GM23248 (cell line): ENCODE results near the gene SMARCD3. TPM values are rescaled to one million over a fixed set of nuclear protein-coding genes. Genes with fewer than 3 reads are reported as not detected.

Source experiments
- DNase-seq: peaks from one replicate; pipeline ENCODE4 v3.0.0-alpha.2; 2015
- H2AFZ ChIP-seq: fragments of 200-600 bp; sonication (generic); 2 replicates; pipeline ENCODE4 v1.6.1; 2016; ENCODE audit warnings: antibody characterized with exemption
- H3F3A ChIP-seq: fragments of 200-600 bp; sonication (generic); 2 replicates; pipeline ENCODE4 v1.6.1; 2016; ENCODE audit warnings: mild to moderate bottlenecking, antibody characterized with exemption, mixed run types; ENCODE audit not compliant: insufficient read depth
- H3K27ac ChIP-seq: fragments of 200-600 bp; sonication (generic); 2 replicates; pipeline ENCODE4 v1.5.1; 2016; ENCODE audit warnings: mild to moderate bottlenecking
- H3K27me3 ChIP-seq: fragments of 200-600 bp; sonication (generic); replicated peaks from 2 replicates; pipeline ENCODE4 v1.6.1; 2016; ENCODE audit warnings: mild to moderate bottlenecking; ENCODE audit not compliant: insufficient read depth
- H3K36me3 ChIP-seq: fragments of 200-600 bp; sonication (generic); 2 replicates; pipeline ENCODE4 v1.6.1; 2016; ENCODE audit warnings: low read depth, mild to moderate bottlenecking
- H3K4me1 ChIP-seq: fragments of 200-600 bp; sonication (generic); 2 replicates; pipeline ENCODE4 v1.6.1; 2016; ENCODE audit warnings: mild to moderate bottlenecking; ENCODE audit not compliant: insufficient read depth
- H3K4me2 ChIP-seq: fragments of 200-600 bp; sonication (generic); one replicate; pipeline ENCODE4 v1.6.1; 2016; ENCODE audit warnings: mild to moderate bottlenecking; ENCODE audit not compliant: unreplicated experiment
- H3K4me3 ChIP-seq: fragments of 200-600 bp; sonication (generic); 2 replicates; pipeline ENCODE4 v1.5.1; 2016; ENCODE audit warnings: mild to moderate bottlenecking
- H3K79me2 ChIP-seq: fragments of 200-600 bp; sonication (generic); 2 replicates; pipeline ENCODE4 v1.6.1; 2016; ENCODE audit warnings: mild to moderate bottlenecking; ENCODE audit not compliant: insufficient read depth
- H3K9ac ChIP-seq: fragments of 200-600 bp; sonication (generic); 2 replicates; pipeline ENCODE4 v1.6.1; 2016; ENCODE audit warnings: mild to moderate bottlenecking
- H3K9me2 ChIP-seq: fragments of 200-600 bp; sonication (generic); 2 replicates; pipeline ENCODE4 v1.6.1; 2016; ENCODE audit warnings: mixed run types, mild to moderate bottlenecking, moderate library complexity; ENCODE audit not compliant: insufficient read depth
- H3K9me3 ChIP-seq: fragments of 200-600 bp; sonication (generic); one replicate; pipeline ENCODE4 v1.6.1; 2017; ENCODE audit warnings: low read depth
- H4K20me1 ChIP-seq: fragments of 200-600 bp; sonication (generic); 2 replicates; pipeline ENCODE4 v1.6.0; 2016; ENCODE audit not compliant: insufficient read depth
- EZH2 ChIP-seq: fragments of 200-600 bp; sonication (generic); IDR thresholded peaks from 2 replicates; pipeline ENCODE4 v1.6.1; 2018; ENCODE audit warnings: antibody characterized with exemption, mild to moderate bottlenecking; ENCODE audit not compliant: insufficient read depth, poor library complexity, severe bottlenecking
- EZH2phosphoT487 ChIP-seq: fragments of 200-600 bp; sonication (generic); IDR thresholded peaks from 2 replicates; pipeline ENCODE4 v1.6.1; 2018; ENCODE audit warnings: antibody characterized with exemption, moderate library complexity, mild to moderate bottlenecking, low read depth; ENCODE audit not compliant: insufficient read depth
- WGBS, 2 experiments: methylation state at CpG; one replicate each; pipeline ENCODE4 v1.1.6; 2015 to 2017; ENCODE audit warnings: low lambda C conversion rate in 2 of 2, low coverage in 1 of 2; ENCODE audit errors: missing lambda C conversion rate in 2 of 2; 5-methylcytosine and 5-hydroxymethylcytosine counted together
- in situ Hi-C: fragments of 300-500 bp; cut with MboI; formaldehyde crosslinking; loops from 2 replicates; pipeline ENCODE4 v1.15.0; 2020
- polyA plus RNA-seq: library from polyadenylated mRNA; unstranded; fragments of >200 nt; fragmentation: Nextera tagmentation; extraction: Ambion mirVana; gene quantifications from 2 replicates; pipeline ENCODE4 v1.2.1, GENCODE V29; 2016
- total RNA-seq: library from RNA; depleted of rRNA; stranded (reverse); fragments of >200 nt; shearing (Covaris generic); gene quantifications from 2 replicates; pipeline ENCODE4 v1.2.3, GENCODE V29; 2014

The SMARCD3 gene
- total and polyA plus RNA-seq, 2 experiments from 2014 or later = 22.4 to 32.2 TPM

DNA sequence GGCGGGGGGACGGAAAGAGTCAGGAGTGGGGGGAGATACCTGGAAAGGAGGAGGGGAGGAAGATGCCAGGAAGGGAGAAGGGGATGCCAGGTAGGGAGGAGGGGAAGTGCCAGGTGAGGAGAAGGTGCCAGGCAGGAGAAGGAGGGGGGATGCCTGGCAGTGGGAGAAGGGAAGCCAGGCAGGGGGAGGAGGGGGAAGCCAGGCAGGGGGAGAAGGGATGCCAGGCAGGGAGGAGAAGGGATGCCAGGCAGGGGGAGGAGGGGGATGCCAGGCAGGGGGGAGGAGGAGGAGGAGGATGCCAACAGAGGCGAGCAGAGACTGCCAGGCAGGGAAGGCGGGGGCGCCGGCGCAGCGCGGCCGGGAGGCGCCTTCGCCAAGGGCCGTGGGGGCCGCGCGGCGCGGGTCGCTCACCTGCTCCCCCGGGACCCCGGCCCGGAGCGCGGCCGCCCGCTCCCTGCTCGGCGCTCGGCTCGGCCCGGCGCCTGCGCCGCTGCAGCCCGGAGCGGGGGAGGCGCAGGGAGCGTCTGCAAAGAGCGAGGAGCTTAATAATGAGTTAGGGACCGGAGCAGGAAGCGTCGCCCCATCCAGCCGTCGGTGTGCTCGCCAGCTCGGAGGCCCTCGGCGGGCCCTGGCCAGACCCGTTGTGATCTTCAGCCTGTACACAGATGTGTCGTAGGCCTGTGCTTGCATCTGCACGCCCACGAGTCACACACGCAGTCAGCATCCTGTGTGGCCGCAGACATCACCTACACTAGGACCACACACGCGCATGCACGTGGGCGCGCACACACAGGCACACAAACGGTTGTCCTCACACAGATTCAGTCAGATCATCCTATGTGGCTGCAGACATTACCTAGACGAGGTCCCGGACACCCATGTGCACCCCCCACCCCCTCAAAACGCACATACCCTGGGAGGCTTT is 28.4 kb upstream of the SMARCD3 start:
- peak overlapping the region; percentile 55 for H3K4me2 ChIP-seq
- no peaks in the 10 kb centered on the region for H4K20me1 ChIP-seq
- no peaks in the 10 kb centered on the region for H3F3A ChIP-seq
- WGBS, 2 experiments = 5 to 8% methylated on average over 42 to 51 of the region's 63 CpGs
- in situ Hi-C loops = no loop called here
- no peak for TF ChIP-seq EZH2phosphoT487
- TF ChIP-seq EZH2 = no peak
- H3K27me3 ChIP-seq = no peaks in the 10 kb centered on the region
- peak; percentile 79 for DNase-seq
- peak overlapping the region; percentile 56 for H3K4me3 ChIP-seq
- H3K79me2 ChIP-seq = no peaks in the 10 kb centered on the region
- H3K36me3 ChIP-seq = no peaks in the 10 kb centered on the region
- no peaks in the 10 kb centered on the region for H3K9me2 ChIP-seq
- no peaks in the 10 kb centered on the region for H3K9me3 ChIP-seq
- peak overlapping the region; percentile 39 for H3K9ac ChIP-seq
- no peaks in the 10 kb centered on the region for H3K4me1 ChIP-seq
- H2AFZ ChIP-seq = peak overlapping the region; percentile 82
- H3K27ac ChIP-seq = no peak overlapping the region

DNA sequence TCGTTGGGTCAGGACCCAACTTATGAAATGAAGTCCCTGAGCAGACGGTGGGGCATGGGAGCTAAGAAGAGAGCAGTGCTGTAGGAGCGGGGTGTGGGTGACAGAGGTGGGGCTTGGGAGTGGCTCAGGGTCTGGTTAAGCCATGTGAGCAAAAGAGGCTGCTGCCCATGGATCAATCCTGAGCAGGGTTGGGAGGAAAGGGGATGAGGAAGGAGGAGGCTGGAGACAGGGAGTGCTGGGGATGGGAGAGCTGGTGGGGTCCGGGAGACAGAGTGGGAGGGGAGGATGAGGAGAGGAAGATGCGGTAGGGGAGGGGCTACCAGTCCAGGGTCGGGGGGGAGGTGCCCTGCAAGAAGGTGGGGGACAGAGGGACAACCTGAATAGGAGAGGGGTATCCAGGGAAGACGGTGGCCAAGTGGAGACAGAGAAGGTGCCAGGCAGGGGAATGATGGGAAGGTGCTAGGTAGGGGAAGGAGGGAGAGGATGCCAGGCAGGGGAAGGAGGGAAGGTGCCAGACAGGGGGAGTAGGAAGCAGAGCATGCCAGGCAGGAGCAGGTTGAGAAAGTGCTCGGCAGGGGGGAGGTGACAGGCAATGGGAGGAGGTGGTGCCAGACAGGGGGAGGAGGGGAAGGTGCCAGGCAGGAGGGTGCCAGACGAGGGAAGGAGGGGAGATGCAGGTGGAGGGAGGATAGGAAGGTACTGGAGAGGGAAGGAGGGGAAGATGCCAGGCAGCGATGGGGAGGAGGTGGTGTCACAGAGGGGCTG is 27.5 kb upstream of the SMARCD3 start:
- H3K27ac ChIP-seq = no peak overlapping the region
- H3K4me1 ChIP-seq = no peaks in the 10 kb centered on the region
- 32 to 36% methylated on average over 3 to 10 of the region's 10 CpGs for WGBS, 2 experiments
- no peak for DNase-seq
- H3K9ac ChIP-seq = 0 out of 2 replicates have a peak overlapping the region, but pooled peaks have one; percentile 39
- H3K4me3 ChIP-seq = peak overlapping the region; percentile 56; the same call in 1 of the 2 replicates
- H2AFZ ChIP-seq = no peak overlapping the region
- no peaks in the 10 kb centered on the region for H3K79me2 ChIP-seq
- H3K27me3 ChIP-seq = no peaks in the 10 kb centered on the region
- TF ChIP-seq EZH2 (no peak), EZH2phosphoT487 (no peak)
- H3F3A ChIP-seq = 0 out of 2 replicates have a peak, but pooled peaks cover 3% of the 10 kb centered on the region
- in situ Hi-C loops = no loop called here
- H3K9me2 ChIP-seq = no peaks in the 10 kb centered on the region
- H4K20me1 ChIP-seq = no peaks in the 10 kb centered on the region
- no peaks in the 10 kb centered on the region for H3K9me3 ChIP-seq
- H3K4me2 ChIP-seq = no peak overlapping the region
- no peaks in the 10 kb centered on the region for H3K36me3 ChIP-seq

DNA sequence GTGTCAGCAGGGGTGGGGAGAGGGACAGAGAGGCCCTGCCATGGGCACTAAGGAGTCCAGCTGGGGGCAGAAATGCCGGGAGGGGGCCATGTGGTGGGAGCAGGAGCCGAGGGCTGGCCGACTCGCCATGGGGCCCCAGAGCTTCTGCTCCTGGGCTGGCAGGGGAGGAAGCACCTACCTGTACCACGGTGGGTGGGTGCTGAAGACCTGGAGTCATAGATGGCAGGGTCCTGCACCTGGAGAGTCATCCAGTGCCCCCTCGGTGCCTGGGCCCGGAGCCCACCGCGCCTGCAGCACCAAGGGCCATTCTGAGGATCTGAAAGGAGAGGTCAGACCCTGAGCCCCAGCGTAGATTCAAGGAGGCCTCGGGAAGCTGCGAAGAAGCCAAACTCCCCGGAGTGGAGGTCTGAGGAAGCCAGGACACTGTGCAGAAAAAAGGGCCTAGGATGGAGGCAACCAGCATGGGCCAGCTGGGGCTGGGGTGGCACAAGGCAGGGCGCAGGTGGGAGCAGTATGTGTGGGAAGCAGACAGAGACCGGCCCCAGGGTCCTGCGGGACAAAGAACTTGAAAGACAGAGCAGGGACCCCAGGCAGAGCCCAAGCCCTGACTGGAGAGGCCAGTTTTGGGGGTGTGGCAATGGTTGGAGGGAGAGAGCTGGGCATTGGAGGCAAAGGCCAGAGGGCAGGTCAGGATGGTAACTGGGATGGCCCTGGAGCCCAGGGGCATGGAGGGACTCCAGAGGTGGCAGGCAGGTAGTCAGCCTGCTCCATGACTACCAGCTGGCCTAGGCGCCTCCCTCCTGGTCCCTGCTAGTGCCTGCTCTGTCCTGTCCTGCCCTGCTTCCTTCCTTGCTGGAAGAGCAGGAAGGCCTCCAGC is 26.7 kb upstream of the SMARCD3 start:
- Histone ChIP-seq H3K27ac (no peak overlapping the region), H3K4me2 (no peak overlapping the region), H4K20me1 (no peaks in the 10 kb centered on the region), H3F3A (0 out of 2 replicates have a peak, but pooled peaks cover 3% of the 10 kb centered on the region), H3K4me3 (no peak overlapping the region), H3K9me2 (no peaks in the 10 kb centered on the region), H3K27me3 (no peaks in the 10 kb centered on the region), H3K79me2 (no peaks in the 10 kb centered on the region), H3K9ac (no peak overlapping the region), H2AFZ (no peak overlapping the region), H3K9me3 (no peaks in the 10 kb centered on the region), H3K36me3 (no peaks in the 10 kb centered on the region), H3K4me1 (no peaks in the 10 kb centered on the region)
- WGBS, 2 experiments = 69 to 74% methylated on average over 13 to 16 of the region's 17 CpGs
- TF ChIP-seq EZH2phosphoT487 (no peak), EZH2 (no peak)
- no peak for DNase-seq
- in situ Hi-C loops = no loop called here

DNA sequence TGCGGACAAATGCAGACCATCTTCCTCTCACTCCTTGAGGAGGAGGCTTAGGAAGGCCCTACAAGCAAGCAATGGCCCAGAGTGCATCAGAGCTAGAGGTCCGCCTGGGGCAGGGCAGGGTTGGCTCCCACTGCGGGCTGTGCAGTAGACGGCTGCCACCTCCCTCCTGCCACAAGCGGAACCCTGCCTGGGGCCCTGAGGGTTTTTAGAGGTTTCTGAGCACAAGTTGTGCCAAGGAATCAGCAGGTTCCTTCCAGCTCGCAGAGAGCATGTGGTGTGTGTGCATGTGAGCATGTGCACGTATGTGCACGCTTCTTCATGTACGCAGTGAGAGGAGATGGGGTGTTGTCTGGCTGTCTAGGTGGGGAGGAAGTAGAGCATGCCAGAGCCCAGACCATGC is 25.9 kb upstream of the SMARCD3 start:
- Histone ChIP-seq H2AFZ (no peak overlapping the region), H3K9ac (no peak overlapping the region), H3K27ac (no peak overlapping the region), H3K9me2 (no peaks in the 10 kb centered on the region), H4K20me1 (no peaks in the 10 kb centered on the region), H3K4me2 (no peak overlapping the region), H3K4me3 (no peak overlapping the region), H3K36me3 (no peaks in the 10 kb centered on the region), H3K27me3 (no peaks in the 10 kb centered on the region), H3K79me2 (no peaks in the 10 kb centered on the region), H3K4me1 (no peaks in the 10 kb centered on the region), H3F3A (0 out of 2 replicates have a peak, but pooled peaks cover 3% of the 10 kb centered on the region), H3K9me3 (no peaks in the 10 kb centered on the region)
- DNase-seq = no peak
- TF ChIP-seq EZH2phosphoT487 = no peak
- TF ChIP-seq EZH2 = no peak
- in situ Hi-C loops = no loop called here
- 91 to 92% methylated on average over 9 of the region's 9 CpGs for WGBS, 2 experiments
